Epithelial cell of esophagus (primary cell): Measurements from ENCODE around the gene GORASP1.

Experiments
- DNase-seq: peaks from one replicate; pipeline ENCODE4 v3.0.0; 2010; ENCODE audit warnings: low read depth
- H3K4me3 ChIP-seq: 2 replicates; pipeline ENCODE4 v1.5.1; 2011; ENCODE audit warnings: mild to moderate bottlenecking, low read length, control low read depth
- TF ChIP-seq, protein P1 (sequence below): IDR thresholded peaks from 2 replicates; pipeline ENCODE4 v1.5.1; 2011; ENCODE audit warnings: low read depth, mild to moderate bottlenecking, low read length, control low read depth, inconsistent platforms; ENCODE audit not compliant: insufficient read depth; ENCODE audit errors: missing control alignments

Gene GORASP1

DNA sequence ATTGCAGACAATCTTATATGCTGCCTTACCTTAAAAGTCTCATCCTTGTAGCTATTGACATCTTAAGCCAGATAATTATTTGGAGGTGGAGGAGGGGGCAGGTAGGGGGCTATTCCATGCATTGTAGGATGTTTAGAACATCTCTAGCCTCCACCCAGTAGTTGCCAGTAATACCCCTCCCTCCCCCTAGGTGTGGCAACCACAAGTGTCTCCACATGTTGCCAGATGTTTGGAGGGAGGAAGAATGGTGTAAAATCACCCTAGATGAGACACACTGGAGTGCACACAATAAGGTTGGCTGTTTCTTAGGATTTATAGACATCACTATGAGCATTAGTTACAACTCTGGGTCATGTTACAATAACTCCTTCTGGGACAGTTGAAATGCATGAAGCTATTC lies 27.4 kb downstream of the GORASP1 start:
- TF ChIP-seq, protein P1, sequence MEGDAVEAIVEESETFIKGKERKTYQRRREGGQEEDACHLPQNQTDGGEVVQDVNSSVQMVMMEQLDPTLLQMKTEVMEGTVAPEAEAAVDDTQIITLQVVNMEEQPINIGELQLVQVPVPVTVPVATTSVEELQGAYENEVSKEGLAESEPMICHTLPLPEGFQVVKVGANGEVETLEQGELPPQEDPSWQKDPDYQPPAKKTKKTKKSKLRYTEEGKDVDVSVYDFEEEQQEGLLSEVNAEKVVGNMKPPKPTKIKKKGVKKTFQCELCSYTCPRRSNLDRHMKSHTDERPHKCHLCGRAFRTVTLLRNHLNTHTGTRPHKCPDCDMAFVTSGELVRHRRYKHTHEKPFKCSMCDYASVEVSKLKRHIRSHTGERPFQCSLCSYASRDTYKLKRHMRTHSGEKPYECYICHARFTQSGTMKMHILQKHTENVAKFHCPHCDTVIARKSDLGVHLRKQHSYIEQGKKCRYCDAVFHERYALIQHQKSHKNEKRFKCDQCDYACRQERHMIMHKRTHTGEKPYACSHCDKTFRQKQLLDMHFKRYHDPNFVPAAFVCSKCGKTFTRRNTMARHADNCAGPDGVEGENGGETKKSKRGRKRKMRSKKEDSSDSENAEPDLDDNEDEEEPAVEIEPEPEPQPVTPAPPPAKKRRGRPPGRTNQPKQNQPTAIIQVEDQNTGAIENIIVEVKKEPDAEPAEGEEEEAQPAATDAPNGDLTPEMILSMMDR = no peak
- no peak overlapping the region for H3K4me3 ChIP-seq
- no peak for DNase-seq

DNA sequence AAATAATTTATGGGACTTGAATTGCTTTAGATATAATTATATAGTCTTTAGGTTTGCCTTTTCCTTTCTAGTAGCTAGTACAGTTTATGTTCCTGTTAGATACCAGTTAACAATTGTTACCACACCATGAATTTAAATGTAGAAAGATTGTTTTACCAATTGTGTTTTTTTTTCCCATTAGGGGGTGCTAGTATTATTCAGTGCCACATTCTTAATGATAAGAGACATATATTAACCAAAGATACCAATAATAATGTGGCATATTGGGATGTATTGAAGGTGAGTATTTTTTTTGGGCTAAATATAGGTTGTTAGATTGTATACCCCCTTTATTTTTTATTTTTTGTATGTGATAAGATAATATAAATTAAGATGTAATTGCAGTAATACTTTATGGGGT lies 27.9 kb downstream of the GORASP1 start:
- no peak overlapping the region for H3K4me3 ChIP-seq
- DNase-seq = no peak
- TF ChIP-seq, protein P1 = no peak

DNA sequence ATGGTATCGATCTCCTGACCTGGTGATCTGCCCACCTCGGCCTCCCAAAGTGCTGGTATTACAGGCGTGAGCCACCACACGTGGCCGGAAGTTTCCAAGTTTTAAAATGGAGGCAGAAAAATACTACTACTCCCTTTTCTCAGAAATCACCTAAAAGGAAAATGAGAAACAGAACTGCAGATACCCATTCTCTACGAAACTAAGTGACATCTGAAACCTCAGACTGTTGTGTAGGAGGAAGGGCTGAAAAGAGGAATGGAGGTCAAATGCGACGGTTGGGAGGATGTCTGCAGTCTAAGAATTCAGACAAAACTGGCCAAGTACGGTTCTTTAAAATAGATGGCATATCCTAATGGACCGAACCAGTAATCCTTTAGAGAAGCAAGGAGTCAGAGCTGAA lies 31.5 kb downstream of the GORASP1 start:
- no peak for DNase-seq
- H3K4me3 ChIP-seq = no peak overlapping the region
- TF ChIP-seq, protein P1 = no peak

DNA sequence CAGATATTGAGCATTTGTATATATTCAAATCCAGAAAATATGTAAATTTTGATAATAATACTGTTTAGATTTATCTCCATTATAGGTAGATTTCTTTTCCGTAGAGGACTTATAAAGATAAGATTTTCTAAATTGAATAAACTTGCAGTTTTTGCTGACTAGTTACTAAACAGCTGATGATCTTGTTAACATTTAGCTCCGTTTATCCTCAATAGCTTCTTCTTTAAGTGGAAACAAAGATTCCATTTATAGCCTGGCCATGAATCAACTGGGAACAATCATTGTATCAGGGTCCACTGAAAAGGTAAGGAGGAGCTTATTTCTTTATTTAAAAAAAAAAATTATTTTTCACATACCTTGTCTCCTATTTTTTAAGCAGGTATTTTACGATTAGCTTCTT lies 38.9 kb downstream of the GORASP1 start:
- no peak for DNase-seq
- TF ChIP-seq, protein P1 = no peak

DNA sequence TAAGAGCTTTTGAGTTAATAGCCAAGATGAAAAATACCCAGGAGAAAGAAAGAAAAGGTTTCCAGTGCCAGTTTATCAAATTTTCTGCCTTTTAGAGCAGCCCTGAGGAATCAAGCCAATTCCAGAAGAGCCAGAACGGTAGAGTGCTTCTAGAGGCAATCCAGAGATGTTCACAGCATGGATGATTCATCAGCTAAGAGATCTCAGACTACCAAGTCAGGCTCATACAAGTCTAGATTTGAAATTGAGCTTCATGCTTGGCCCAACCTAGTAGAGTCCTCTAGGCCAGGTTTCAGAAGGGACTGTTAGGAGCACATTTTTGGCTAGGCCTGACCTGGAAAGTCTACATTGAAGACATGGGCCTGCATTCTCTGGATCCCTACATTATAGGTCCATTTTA lies 40.1 kb downstream of the GORASP1 start:
- no peak overlapping the region for H3K4me3 ChIP-seq
- TF ChIP-seq, protein P1 = no peak
- DNase-seq = peak; percentile 84

More for the DNA sequence above, 38.9 kb downstream of the GORASP1 start:
- no peak overlapping the region for H3K4me3 ChIP-seq

DNA sequence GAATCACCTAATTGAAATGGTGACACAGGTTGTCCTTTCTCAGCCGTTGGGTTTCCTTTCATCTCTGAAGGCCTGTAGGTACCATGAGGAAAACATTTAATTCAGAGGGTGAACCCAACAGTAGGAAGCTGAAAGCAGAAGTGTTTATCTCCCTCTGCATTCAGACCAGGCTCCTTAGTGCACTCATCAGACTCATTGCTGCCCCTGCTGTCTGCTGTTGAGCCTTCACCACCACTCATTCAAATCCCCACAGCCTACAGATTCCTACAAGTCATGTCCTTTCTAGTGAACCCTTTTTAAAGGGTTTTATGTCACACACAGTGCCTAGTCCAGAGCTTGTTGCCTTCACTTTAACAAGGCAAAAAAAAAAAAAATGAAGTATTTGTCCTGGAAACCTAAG lies 42.2 kb downstream of the GORASP1 start:
- DNase-seq = peak; percentile 52
- TF ChIP-seq, protein P1 = peak; percentile 63
- no peak overlapping the region for H3K4me3 ChIP-seq

DNA sequence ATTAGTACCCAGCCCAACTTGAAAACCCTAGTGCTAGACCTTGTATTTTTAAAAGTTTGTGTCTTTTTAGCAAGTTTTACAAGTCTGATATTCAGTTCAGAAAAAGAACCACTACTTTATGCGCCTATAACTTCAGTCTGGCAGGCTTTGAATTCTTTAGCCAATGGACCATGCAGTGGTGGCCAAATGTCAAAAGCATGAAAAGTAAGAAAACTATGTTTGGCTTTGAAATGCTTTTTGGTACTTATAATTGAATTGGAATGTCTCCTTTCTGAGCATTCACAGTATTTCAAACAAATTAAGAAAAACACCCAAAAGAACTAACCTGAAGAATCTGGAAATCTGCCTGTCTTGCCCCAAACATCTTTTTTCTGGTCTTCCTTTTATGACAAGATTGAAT lies 42.8 kb downstream of the GORASP1 start:
- TF ChIP-seq, protein P1 = no peak
- H3K4me3 ChIP-seq = no peak overlapping the region
- DNase-seq = no peak
